Uterus (tissue), 2 donors: Measurements from ENCODE around the gene SLC35F3.

ENCODE experiments used
- POLR2A ChIP-seq, 2 donors: fragments of 450-650 bp; IDR thresholded peaks; one replicate each; pipeline ENCODE4 v1.6.1; 2016; ENCODE audit warnings: antibody characterized with exemption in 2 of 2, mild to moderate bottlenecking in 1 of 2, moderate library complexity in 1 of 2
- TF ChIP-seq, protein P1 (sequence below), 4 experiments: fragments of 200-600 bp in 2 of 4; fragments of 450-650 bp in 2 of 4; sonication (generic) in 2 of 4; IDR thresholded peaks; one replicate each; pipeline ENCODE4 v1.5.1; 2016 to 2019; ENCODE audit warnings: antibody characterized with exemption in 4 of 4, mild to moderate bottlenecking in 2 of 4, moderate library complexity in 1 of 4

DNA sequence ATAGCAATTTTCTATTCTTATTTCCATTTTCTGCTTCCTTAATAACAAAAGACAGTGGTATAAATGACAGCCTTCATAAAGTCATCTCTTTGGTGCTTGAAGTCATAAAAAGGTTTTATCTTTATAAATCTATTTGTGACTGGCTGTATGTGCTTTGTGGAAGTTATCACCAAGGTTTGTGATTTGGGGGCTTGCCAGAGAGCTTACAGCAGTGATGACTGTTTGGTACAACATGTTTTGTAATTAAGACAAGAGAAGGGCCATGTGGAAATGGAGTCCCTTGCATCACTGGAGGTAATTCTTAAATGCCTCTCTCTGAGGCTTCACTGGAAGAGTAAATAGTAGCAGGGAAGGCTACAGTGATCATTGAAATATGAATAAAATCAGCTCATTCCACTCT, 2.7 kb downstream of the SLC35F3 start:
- TF ChIP-seq, protein P1, sequence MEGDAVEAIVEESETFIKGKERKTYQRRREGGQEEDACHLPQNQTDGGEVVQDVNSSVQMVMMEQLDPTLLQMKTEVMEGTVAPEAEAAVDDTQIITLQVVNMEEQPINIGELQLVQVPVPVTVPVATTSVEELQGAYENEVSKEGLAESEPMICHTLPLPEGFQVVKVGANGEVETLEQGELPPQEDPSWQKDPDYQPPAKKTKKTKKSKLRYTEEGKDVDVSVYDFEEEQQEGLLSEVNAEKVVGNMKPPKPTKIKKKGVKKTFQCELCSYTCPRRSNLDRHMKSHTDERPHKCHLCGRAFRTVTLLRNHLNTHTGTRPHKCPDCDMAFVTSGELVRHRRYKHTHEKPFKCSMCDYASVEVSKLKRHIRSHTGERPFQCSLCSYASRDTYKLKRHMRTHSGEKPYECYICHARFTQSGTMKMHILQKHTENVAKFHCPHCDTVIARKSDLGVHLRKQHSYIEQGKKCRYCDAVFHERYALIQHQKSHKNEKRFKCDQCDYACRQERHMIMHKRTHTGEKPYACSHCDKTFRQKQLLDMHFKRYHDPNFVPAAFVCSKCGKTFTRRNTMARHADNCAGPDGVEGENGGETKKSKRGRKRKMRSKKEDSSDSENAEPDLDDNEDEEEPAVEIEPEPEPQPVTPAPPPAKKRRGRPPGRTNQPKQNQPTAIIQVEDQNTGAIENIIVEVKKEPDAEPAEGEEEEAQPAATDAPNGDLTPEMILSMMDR (IDR thresholded peaks at IDR 0.05), result no peak
- no peak for TF ChIP-seq POLR2A (IDR thresholded peaks at IDR 0.05)
